SU-DHL-6 (cell line): Measurements from ENCODE around the gene DCAF12.

Experiments used
- EZH2phosphoT487 ChIP-seq: fragments of 200-600 bp; sonication (generic), shearing (Covaris generic); conservative IDR thresholded peaks from 2 replicates; pipeline ENCODE4 v1.6.1; 2018; ENCODE audit warnings: mild to moderate bottlenecking, antibody characterized with exemption, low read length, moderate library complexity, mixed read lengths
- TF ChIP-seq, protein P1 (sequence below): fragments of 200-600 bp; sonication (generic); IDR thresholded peaks from one replicate; pipeline ENCODE4 v1.5.1; 2017; ENCODE audit warnings: antibody characterized with exemption, mild to moderate bottlenecking, low read length, moderate library complexity; ENCODE audit not compliant: insufficient read depth, poor library complexity, severe bottlenecking

DNA sequence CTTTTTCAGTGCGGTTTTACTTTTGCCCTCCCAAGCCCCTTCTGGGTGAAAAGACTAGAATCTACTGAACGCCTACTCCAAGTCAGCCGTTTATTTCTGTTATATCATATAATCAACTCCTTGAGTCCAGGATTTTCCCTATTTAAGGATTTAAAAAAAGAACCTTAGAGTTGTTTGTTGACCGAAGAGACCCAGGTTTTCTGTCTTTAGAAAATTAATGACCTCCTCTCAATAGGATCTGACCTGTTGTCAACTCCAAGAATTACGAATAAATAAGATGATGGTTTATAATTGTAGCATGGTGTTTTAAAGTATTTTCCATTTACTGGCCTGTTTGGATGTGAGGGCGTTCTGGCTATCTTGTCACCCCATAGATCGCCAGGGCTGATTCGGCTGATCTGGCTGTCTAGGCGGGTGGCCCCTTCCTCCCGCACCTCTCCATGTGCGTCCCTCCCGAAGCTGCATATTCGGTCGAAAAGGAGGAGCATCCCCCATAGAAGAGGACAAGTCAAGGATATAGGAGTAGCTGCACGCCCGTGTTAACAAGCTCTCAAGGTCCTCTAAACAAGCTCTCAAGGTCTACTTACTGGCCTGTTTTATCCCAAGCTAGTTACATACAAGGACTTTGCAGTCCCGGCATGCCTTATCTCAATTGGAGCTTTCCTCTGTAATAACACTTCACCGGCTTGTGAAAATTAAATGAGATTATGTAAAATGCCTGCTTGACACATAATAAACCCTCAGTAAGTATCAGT is 76.7 kb downstream of the DCAF12 start:
- TF ChIP-seq, protein P1, sequence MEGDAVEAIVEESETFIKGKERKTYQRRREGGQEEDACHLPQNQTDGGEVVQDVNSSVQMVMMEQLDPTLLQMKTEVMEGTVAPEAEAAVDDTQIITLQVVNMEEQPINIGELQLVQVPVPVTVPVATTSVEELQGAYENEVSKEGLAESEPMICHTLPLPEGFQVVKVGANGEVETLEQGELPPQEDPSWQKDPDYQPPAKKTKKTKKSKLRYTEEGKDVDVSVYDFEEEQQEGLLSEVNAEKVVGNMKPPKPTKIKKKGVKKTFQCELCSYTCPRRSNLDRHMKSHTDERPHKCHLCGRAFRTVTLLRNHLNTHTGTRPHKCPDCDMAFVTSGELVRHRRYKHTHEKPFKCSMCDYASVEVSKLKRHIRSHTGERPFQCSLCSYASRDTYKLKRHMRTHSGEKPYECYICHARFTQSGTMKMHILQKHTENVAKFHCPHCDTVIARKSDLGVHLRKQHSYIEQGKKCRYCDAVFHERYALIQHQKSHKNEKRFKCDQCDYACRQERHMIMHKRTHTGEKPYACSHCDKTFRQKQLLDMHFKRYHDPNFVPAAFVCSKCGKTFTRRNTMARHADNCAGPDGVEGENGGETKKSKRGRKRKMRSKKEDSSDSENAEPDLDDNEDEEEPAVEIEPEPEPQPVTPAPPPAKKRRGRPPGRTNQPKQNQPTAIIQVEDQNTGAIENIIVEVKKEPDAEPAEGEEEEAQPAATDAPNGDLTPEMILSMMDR = no peak
- TF ChIP-seq EZH2phosphoT487 = no peak
